ENCODE measurements around the gene CHRM3.

Gene CHRM3

DNA sequence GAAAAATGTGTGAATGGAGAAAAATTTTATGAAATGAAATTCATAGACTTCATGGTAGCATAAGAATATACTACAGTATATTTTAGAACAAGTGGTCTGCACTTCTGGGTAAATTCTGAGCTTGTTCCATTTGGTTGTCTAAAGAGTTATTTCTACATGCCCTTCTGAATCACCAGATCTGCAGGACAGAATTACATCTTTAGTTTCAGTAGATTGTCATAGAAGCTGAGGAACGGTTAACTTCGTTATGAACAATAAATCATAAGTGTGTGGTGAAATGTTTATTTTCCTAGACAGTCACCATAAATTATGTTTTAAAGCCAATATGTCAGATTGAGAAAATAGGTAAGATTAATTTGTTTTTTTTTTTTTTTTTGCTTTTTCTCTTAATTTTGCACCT lies 30.9 kb downstream of the CHRM3 start:
- no peak for DNase-seq

DNA sequence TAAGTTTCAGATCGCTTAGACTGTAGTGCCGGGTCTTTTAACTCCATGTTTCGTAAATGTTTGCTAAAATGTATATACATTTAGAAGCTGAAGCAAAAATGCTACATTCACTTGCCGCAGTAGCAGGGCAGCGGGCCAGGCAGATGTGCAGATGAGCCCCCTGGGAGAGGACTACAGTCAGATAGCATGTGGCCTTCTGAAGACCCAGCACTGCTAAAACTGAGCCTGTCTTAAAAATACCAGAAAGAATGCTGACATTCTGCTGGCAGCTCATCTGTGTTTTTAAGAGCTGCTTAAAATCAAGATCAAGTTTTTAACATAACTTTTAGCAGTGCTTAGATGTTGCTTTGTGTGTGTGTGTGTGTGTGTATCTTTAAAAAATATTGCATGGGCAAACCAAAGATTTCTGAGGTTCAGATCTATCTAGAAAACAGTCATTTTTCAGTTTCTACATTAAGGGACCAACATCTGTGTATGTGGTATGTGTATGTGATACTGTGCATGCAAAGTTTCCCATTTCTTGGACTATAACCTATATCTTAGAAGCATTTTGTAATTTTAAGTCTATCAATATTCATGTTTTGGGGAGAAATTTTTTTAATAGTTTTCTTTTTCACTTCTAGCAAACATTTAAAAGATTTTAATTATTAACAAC lies 31.7 kb downstream of the CHRM3 start:
- no peak for DNase-seq

DNA sequence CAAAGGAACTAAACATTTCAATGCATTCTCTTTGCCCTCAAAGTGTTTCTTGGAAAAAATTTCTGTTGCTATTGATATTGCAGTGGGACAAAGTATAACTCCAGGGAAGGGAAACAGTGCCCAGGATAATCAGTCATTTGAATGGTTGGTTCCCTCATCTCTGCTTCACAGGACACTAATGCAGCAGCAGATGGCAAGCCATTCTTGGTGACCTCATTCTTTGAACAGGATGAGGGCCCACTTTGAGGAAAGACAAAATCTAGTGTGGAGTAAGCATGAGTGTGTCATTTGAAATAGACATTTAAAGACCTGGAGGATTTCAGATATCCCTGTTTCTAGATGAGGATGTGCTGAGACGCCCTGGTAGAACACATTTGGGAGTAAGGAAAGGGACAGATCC lies 32.3 kb downstream of the CHRM3 start:
- DNase-seq: no peak

DNA sequence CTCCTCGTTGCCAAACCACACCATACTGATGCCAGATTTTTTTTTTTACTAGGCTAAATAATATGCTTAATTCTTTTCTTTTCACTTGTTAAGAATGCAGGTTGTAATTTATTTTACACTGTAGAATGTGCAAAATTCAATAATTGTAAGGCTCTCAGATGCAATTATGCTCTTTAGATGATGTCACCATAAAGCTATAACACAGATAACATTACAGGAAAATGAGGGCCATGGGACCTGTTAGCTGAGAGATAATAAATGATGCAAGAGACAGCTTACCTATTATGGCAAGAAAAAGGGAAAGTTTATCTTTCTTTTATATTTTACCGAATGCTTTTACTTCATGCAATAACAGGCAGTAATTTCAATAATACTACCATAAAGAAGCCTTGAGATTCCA lies 35.4 kb downstream of the CHRM3 start:
- DNase-seq: no peak

DNA sequence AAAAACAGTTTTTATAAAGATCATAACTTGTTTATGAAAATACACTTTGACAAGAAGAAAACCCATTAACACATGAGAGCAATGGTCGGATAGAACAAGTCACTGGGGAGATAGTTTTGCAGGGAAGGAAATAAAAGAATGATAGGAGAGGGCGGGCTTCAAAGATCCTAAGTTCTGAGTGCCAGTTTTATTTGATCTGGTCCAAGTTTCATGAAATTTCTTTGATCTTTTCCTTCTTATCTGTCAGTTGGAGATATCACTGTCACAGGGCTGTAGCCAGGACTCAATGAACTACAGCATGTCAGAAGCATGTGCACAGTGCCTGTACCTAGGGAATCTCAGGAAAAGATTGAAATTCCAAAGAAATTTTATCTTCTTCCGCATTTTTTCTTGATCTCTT lies 36.5 kb downstream of the CHRM3 start:
- no peak for DNase-seq

DNA sequence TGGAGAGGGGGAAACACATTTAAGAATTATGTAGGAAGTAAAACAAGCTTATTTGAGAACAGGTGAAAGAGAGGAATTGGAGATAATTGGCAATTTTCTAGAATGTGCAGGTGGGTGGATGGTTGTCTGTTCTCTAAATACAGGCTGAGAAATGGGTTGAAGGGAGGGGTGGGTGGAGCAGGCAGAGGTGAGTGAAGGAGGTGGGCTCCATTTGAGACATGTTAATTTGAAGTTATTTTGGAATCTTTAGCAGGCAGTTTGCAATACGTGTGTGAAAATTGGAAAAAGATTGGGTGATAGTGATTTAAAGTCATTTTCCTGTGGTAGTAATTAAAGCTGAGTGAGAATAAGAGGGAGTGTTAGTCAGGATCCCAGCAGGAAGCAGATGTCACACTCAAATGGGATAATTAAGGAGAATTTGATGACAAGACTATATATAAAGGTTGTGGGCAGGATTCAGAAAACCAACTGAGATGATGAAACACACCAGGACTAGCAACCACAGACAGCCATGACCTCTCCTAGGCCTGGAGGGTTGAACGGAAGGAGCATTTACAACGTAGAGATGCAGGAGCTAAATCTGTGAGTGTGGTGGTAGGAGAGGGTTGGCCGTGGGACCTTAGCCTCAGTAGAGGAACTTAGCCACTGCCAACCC lies 40.6 kb downstream of the CHRM3 start:
- no peak for DNase-seq

DNA sequence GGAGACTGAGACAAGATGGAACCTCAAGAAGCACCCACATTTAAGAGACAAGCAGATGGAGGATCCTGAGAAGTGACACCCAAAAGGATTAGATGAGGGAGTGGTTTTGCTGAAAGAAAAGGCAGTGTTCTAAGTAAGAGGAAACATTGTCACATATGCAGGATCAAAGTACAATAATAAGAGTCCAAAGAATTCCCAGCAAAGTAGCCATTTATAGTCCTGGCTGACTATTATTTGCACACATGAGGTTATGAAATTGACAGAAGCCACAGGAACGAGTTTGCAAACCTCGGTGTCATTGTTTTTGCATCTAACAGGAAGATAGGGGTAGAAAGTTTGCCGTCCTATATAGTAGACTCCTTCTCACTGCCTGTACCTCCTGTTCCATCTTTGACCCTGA lies 41.3 kb downstream of the CHRM3 start:
- DNase-seq: no peak

DNA sequence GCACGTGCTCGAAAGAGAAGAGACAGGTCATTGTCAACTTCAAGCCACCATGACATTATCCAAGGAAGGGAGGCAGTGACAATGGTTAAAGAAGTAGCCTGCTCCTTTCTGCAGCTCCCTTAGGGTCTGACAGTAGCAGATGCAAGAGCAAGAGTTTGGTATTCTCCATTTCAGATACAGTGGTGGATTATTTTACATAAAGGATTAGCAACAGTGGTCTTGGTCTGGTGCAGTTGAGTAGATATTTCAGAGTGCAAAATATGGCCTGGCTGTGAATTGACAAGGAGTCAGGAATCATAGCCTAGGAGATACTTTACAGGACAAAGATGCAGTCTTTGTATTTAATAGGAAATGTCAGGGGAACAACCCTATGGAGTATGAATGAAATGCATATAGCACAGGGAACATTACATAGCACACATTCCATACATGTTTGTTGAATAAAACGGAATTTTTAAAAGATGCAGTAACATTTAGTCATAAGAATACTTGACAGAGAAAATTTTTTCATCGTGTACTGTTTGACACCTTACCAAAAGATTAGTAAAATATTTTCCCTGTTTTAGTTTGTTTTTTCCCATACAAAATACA lies 41.8 kb downstream of the CHRM3 start:
- no peak for DNase-seq

DNA sequence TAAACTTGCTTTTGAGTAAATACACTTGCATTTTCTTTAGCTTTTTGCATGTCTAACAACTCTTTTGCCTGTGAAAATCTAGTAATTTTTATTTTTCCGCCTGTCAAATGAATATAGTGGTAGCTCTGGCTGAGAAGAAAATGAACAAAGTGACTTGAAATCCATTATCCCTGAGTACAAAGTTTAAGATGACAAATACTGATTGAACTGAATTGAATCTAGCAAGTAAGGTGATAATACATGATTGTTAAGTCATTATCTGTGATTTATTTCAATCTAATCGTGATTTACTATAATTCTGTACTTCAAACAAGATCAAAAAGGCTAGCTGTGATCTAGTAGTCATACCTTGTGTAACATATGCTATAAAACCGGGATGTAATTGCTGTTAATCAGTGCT lies 42.8 kb downstream of the CHRM3 start:
- DNase-seq: no peak

DNA sequence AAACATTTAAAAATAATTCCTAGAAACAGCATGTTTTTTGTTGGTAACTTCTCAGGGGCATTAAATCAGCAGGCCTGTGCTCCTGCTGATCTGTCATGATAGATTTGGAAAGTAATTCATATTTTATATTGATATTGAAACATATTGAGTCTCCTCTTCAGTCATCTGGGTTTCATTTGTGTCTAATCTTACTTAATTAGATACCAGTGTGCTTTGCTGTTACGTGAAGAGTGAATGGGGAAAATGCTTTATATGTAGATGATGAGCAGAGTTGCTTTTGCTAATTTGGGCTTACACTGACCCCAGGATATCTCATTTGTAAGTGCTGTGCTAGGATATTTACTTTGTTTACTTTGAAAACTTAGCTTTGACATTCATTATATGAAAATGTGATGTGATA lies 45.9 kb downstream of the CHRM3 start:
- DNase-seq: no peak

DNA sequence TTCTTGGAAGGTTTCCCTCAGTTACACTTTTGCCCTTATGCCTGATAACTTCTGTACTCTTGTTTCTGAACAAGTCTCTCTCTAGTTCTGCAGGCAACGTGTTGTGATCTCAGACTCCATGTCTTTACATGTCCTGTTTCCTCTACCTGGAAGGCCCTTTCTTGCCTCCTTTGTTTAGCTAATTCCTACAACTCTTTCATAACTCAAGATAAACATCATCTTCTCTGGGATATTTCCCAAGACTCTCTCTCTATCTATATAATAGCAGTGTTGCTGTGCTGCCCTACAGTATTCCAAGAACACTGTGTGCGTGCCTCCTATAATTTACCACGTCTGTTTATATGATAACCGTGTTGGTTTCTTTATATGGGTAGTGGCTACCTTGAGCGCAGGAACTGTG lies 47.8 kb downstream of the CHRM3 start:
- no peak for DNase-seq
